Right lung (tissue), 5 donors: ENCODE data around the gene EVC. TPM values are rescaled to one million over a fixed set of nuclear protein-coding genes. Genes with fewer than 3 reads are reported as not detected.

Source experiments
- DNase-seq, 2 donors: peaks; one replicate each; pipeline ENCODE4 v3.0.0-alpha.2; 2013
- polyA plus RNA-seq, 5 donors: library from polyadenylated mRNA; unstranded; fragments of 120-200 nt; gene quantifications; one replicate each; pipeline versions ENCODE4 v1.2.1 to v1.2.3, GENCODE V29; 2013; ENCODE audit warnings: inconsistent platforms in 1 of 5, low replicate concordance in 1 of 5; ENCODE audit not compliant: insufficient read length in 5 of 5, insufficient read depth in 1 of 5

The EVC gene
- polyA plus RNA-seq, 5 donors = 21.6 to 32.5 (median 29.7) TPM

DNA sequence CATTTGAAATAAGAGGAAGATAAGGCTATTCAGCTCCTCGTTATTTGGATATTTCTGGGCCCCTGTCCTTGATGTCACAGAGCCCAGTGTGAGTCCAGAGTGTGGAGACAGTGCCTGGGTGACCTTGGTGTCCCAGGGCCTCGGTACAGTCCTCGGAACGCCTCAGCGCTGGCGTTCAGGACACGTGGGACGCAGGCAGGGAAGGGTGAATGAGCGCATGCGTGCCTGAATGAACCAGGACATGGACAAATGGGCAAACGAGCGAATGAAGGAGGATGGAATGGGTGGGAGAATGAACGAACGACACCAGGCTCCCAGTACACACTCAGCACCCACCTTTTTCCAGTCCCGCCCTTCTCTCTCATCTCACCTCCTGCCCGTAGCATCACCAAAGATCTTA lies 44.2 kb downstream of the EVC start:
- DNase-seq = no peak

GRCh38 chr4:5755679-5756078 lies 44.7 kb downstream of the EVC start:
- DNase-seq = no peak

- no peak for DNase-seq
Observed at GRCh38 chr4:5756271-5756670, 45.3 kb downstream of the EVC start.

DNA sequence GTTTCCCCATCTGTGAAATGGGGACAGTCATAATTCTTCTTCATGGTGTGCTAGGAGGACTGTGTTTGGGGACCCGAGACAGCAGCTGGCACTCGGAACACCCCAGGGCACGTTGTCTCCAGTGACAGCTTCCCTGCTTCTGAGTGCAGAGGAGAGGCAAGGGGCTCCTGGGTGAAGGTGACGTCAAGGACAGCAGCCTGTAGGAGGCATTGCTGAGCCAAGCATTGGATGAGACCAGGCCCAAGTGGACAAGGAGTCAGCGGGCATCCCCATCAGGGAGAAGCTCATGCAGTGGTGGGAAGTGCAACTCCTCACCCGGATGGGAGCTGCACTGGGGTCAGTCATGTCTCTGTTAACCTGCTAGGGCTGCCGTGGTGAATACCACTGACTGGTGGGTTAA lies 46.1 kb downstream of the EVC start:
- no peak for DNase-seq

DNA sequence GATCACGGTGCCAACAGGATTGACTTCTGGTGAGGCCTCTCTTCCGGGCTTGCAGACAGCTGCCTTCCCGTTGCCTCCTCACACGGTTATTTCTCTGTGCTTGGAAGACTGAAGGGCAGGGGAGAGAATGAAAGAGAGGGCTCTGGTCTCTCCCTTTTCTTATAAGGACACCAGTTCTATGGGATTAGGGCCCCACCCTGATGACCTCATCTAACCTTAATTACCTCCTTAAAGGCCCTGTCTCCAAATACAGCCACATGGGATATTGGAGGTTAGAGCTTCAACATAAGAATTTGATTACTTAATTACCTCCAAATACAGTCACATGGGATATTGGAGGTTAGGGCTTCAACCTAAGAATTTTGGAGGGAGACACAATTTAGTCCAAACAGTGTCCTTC lies 46.5 kb downstream of the EVC start:
- DNase-seq = no peak

DNA sequence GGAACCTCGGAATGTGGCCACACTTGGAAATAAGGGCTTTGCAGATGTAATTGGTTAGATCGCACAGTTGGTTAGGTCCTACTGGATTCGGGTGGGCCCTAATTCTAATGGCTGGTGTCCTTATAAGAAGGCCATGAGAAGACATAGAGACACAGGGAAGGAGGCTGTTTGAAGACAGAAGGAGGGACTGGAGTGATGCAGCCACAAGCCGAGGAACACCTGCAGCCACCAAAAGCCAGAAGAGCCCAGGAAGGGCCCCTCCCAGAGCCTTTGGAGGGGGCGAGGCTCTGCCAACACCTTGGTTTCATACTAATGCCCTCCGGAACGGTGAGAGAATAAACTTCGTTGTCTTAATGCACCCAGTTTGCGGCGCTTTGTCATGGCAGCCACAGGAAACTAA lies 47.0 kb downstream of the EVC start:
- DNase-seq = no peak

DNA sequence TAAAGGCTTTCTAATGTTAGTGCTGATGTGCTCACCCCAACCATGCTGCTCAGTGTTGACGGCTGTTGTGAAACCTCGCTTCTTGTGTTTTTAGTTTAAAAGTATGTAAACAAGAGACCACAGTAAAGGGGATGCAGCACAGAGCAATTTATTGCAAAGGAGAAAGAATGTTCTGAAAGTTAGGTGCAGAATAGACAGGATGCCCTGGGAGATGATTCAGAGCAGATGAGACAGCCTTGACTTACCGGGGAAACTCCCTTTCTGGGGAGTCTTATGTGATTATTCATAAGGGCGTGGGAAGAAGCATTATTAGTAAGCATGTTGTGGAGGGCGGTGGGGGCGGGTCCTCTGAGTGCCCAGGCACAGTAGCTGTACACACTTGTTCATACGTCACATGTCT lies 47.7 kb downstream of the EVC start:
- no peak for DNase-seq

DNA sequence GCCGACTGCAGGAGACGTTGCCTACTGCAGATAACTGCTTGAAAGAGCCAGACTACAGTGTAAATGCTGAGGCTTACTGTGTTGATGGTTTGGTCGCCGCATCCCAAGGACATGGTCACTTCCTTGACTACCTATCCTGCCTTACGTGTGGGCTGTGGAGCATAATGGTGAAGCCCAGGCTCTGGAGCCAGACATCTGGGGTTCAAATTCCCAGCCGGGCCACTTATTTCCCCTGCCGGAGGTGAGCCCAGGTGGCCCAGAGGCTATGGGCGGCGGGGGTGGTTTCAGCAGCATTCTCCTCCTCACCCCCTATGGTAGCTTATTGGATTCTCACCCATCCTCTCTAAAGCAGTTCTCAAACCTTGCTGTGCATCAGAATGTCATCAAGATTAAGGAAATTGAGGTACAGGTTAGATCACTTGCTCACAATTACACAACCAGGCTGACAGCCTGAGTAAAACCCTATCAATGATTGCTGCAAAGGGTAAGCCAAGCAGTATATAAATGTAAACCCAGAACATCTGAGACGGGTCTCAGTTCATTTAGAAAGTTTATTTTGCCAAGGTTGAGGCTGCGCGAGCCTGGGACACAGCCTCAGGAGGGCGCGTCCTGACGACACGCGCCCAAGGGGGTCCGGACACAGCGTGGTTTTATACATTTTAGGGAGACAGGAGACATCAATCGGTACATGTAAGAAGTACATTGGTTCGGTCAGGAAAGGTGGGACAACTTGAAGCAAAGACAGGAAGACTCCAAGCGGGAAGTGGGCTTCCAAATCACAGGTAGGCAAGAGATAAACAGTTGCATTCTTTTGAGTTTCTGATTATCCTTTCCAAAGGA lies 48.5 kb downstream of the EVC start:
- no peak for DNase-seq

GRCh38 chr4:5760246-5760645 lies 49.2 kb downstream of the EVC start:
- DNase-seq = no peak

GRCh38 chr4:5760936-5761480 lies 50.0 kb downstream of the EVC start:
- DNase-seq = no peak

DNA sequence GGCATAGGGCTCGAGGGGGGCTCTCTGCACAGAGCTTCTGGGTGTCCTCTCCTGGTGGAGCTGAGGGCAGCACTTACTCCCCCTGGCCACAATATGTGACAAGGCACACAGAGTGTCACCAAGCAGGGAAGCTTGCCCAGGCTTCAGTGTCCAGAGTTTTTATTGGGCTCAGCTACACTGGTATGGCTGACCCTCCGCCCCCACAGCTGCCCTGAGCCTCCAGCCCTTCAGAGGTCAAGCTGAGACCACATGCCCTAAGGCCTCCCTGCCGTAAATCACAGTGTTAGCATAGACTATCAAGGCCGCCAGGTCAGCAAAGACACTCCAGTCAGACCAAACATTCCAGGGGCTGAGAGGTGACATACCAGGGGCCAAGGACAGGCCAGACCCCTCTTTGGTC lies 59.0 kb downstream of the EVC start:
- no peak for DNase-seq

DNA sequence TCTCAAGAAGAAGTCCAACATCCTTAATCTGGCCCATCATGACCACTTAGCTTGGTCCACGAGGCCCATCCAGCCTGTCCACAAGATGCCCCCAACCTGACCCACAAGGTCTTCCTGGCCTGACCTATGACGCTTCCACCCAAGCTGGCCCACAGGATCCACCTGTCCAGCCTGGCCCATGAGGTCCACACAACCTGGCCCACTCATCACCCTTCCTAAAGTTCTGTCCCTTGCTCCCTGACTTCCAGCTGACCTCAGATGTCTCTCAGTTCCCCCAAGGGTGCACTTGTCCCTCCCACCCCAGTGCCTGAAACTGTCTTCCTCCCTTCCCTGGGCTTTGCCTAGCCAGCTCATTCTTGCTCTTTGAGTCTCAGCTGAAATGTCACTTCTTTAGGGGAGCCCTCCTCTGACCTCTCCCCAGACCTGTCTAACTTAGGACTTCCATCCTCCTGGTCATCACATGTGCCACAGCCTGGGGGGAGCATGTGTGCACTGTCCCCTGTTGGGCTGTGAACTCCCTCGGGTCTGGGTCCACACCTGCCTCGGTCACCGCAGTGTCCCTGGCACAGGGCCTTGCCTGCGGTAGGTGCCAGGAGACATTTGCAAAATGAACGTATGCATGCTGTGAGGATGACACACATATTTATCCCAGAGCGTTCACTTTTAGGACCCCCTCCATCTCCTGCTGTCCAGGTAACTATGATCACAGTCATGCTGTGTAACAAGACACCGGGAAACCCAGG lies 61.7 kb downstream of the EVC start:
- DNase-seq = no peak

DNA sequence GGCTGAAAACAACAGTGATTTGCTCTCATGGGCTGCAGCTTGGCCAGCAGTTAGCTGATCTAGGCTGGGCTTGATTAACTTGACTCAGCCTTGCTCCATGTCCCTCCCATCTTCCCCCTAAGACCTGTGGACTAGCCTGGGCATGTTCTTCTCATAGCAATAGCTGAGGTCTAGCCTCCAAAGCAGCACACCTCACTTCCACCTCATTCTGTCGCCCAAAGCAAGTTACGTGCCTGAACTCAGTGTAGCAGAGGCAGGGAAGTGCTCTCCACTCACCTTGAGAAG lies 62.2 kb downstream of the EVC start:
- DNase-seq = no peak

GRCh38 chr4:5774416-5775036 lies 63.5 kb downstream of the EVC start:
- no peak for DNase-seq

- no peak for DNase-seq
Observed at GRCh38 chr4:5776510-5776909, 65.5 kb downstream of the EVC start.

GRCh38 chr4:5780831-5781480 lies 70.0 kb downstream of the EVC start:
- no peak for DNase-seq

- DNase-seq = no peak
Observed at GRCh38 chr4:5781691-5782090, 70.7 kb downstream of the EVC start.

- DNase-seq = no peak
Observed at GRCh38 chr4:5782829-5783476, 72.0 kb downstream of the EVC start.

DNA sequence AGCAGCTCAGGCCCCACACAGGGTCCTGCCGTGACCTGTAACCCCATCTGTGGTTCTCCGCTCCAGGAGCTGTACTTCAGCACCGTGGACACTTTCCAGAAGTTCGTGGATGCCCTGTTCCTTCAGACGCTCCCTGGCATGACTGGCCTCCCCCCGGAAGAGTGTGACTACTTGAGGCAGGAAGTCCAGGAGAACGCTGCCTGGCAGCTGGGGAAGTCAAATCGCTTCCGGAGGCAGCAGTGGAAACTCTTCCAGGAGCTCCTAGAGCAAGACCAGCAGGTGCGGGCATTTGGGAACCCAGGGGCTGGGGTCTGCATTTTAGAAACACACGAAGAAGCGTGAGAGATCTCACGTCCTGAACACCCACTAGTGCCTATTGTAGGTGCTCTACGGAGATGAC lies 72.5 kb downstream of the EVC start:
- DNase-seq = no peak

- DNase-seq = no peak
Observed at GRCh38 chr4:5784021-5784420, 73.0 kb downstream of the EVC start.

DNA sequence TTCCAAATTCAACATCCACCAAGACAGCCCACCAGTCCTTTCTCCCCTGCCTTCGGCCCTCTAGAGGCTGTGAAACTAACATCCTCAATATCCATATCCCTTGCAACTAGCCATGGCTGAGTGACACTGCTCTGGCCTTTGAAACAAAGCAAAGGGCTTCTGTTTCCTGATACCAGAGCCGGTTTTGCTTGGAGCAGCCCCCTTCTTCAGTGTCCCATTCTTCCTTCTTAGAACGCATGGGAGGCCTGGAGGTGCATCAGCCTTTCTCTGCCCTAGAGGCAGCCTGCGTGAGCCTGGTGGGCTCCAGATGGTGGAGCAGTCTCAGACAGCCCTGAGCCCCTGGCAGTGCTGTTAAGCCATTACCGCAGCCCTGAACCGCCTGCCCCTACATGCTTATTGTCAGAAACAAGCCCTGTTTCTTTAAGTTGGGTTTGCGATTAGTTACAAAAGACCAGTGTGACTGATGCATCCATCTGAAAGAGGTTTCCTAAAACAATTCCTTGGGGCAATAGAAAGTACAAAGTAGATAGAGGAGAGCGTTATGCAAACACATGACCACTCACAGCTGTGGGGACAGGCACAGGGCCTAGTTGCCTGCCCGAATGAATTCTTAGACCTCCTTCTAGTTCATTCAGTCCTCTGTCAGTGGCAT lies 74.1 kb downstream of the EVC start:
- no peak for DNase-seq
